CD4-positive, alpha-beta T cell treated with Interleukin-6 for 4 hours (primary cell): ENCODE data around the gene SH3GL2.

Experiments
- DNase-seq: peaks from one replicate; pipeline ENCODE4 v3.0.0-alpha.2; 2020; ENCODE audit warnings: mixed read lengths

SH3GL2 gene

GRCh38 chr9:17824616-17825264 is 245.9 kb downstream of the SH3GL2 start:
- DNase-seq: no peak

DNA sequence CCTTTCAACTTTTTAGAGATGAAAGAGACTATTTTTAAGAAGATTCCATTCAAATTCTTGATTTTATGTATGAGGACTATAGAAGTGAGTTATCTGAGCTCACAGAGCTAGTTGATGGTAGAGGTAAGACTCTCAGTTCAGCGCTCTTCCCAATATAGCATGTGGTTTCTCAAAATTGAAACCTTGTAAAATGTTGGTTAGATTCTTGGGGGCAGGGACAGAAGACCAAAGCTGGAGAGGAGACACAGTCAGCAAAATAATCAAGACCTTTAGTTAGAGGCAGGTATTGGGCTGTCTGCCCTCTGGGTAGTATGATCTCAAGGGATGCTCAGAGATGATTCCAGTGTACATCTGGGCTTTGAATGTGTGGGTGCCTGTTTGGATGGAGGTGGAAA is 246.4 kb downstream of the SH3GL2 start:
- no peak for DNase-seq

DNA sequence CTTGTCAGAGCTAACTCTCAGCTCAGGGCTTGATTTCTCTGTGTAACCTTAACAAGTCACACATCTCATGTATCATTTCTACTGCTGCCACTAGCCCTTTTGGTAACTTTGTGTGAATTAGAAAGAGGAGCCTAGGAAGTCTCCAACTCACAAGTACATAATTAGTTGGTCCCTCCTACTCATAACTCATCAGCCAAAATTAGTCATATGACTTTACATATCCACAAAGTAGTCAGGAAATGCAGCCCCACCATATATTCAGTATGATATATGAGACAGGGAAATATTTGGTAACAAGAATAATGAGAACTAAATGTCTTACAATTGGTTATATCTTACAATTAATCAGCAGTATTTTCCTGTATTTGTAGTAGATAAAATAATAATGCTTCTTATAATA is 250.2 kb downstream of the SH3GL2 start:
- DNase-seq: no peak

DNA sequence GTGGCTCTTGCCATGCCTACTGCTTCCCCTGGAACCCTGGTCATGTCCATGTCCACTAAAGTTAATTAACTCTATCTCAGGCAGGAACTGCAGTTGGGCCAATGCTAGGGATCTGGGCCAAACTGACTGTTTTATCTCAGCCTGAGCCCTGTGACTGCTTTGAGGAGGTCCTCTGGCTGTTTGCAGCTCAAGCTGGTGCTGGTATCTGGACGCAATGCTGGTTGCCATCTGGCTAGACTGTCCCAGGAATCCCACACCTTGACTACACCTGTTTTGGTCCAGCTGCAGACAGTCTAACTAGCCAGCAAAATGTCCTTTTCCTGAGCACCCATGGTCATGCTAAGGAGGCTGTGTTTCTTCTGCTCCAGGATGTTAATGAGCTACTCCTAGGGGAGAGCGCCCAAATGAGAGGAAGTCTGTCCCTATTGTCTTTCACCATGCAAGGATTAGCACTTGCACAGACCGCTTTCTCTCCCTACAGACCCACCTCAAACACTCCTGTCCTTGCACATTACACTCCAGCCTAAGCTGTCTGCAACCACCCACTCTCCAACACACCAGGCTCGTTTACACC is 251.0 kb downstream of the SH3GL2 start:
- DNase-seq: no peak

- DNase-seq: no peak
These were observed 253.9 kb downstream of the SH3GL2 start for GRCh38 chr9:17832812-17833211.

DNA sequence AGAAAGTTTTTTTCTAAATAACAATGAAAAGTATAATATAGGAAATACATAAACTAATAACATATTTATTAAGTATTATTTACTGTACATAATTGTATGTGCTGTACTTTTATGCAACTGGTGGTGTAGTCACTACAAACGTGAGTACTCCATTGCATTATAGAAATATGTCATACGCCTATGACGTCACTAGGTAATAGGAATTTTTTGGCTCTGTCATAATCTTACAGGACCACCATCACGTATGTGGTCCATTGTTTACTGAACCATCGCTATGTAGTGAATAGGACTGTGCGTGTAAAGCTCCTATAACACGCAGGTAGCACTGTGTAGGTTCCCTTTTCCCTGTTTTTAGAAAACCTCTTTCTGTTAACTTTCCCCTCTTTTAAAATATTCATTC is 255.0 kb downstream of the SH3GL2 start:
- no peak for DNase-seq

DNA sequence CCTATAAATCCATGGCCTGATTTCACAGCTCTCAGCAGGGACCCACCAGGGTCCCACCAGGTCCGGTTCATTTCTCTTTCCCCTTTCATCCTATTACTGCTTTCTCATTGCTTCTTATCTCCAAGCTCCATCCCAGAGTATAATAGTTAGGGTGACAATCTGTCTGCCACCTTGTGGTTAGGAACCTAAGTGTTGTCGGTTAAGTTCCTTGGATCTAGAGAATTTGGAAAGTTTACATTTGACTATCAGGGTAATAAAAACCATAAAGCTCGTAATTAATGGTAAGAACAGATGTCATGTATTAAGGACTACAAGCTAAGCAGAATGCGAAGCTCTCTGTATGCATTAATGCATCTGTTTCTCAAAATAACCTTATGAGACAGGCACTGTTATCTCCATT is 259.1 kb downstream of the SH3GL2 start:
- DNase-seq: no peak

DNA sequence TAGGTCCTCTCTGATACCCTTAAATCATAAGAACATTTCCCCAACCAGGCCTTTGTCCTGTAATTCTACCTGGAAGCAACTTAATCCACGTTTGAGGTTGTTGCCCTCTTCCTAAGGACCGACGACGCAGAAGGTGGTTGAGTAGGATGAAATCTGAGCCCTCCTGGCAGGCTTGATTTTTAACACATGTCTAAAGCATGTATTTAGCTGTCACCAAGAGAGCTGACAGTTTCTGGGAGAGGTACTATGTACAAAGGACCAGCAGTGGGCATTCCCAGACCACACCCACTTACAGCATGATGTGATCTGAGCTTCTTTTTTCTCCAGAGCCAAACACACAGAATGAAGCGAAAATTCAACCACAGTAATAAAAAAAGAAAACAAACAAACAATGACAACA is 260.9 kb downstream of the SH3GL2 start:
- no peak for DNase-seq

DNA sequence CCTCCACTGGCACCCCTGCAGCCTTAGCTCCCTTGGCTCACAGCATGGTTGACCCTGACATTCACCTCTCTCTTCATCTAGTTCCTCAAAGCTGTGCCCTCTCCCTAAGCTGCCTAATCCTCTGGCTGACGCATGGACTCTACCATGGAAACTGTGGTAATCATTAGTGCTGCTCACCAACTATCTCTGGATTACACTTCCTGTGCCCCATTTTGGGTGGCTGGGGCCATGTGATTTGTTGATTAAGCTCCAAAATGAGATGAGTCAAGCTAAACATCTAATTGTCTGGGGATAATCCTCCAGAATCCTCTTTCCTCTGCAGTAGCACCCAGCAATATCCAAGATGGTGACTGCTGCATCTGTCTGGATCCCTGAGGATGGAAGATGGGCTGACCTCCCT is 264.4 kb downstream of the SH3GL2 start:
- no peak for DNase-seq
